SK-N-MC (cell line): Measurements from ENCODE around the gene RETREG2.

Experiments
- DNase-seq: peaks from one replicate; pipeline ENCODE4 v3.0.0-alpha.2; 2011; ENCODE audit warnings: low read depth, low spot score
- H3K27ac ChIP-seq: fragments of 200-600 bp; sonication (generic); 2 replicates; pipeline ENCODE4 v1.5.1; 2016; ENCODE audit warnings: mixed run types
- H3K36me3 ChIP-seq: fragments of 200-600 bp; sonication (generic); 2 replicates; pipeline ENCODE4 v1.6.1; 2017; ENCODE audit warnings: antibody characterized with exemption, low read length, mixed read lengths; ENCODE audit not compliant: insufficient read depth
- H3K4me3 ChIP-seq: fragments of 200-600 bp; sonication (generic); 2 replicates; pipeline ENCODE4 v1.5.1; 2016
- H3K9ac ChIP-seq: fragments of 200-600 bp; sonication (generic); 2 replicates; pipeline ENCODE4 v1.8.0; 2017; ENCODE audit warnings: mixed run types, mixed read lengths; ENCODE audit not compliant: insufficient read length
- H3K9me3 ChIP-seq: fragments of 200-600 bp; sonication (generic); 2 replicates; pipeline ENCODE4 v1.6.1; 2017; ENCODE audit warnings: low read depth, mild to moderate bottlenecking, antibody characterized with exemption, low read length, moderate library complexity, mixed read lengths
- EZH2 ChIP-seq: fragments of 200-600 bp; sonication (generic); IDR thresholded peaks from one replicate; pipeline ENCODE4 v1.6.1; 2017; ENCODE audit warnings: antibody characterized with exemption
- FOXP2 ChIP-seq: optimal IDR thresholded peaks from 2 replicates; pipeline ENCODE3; 2011; ENCODE audit warnings: mild to moderate bottlenecking, moderate library complexity; ENCODE audit not compliant: insufficient read depth; ENCODE audit errors: extremely low read length, control extremely low read depth
- POLR2AphosphoS5 ChIP-seq: IDR thresholded peaks from 2 replicates; pipeline ENCODE4 v1.6.1; 2012; ENCODE audit warnings: mild to moderate bottlenecking, low read depth, low read length, borderline replicate concordance

The RETREG2 gene

GRCh38 chr2:219163156-219163555 lies 14.9 kb upstream of the RETREG2 start:
- Histone ChIP-seq H3K4me3 (no peak overlapping the region), H3K9me3 (no peaks in the 10 kb centered on the region), H3K9ac (no peak overlapping the region), H3K36me3 (no peaks in the 10 kb centered on the region), H3K27ac (no peak overlapping the region)
- DNase-seq, result no peak
- TF ChIP-seq POLR2AphosphoS5, result no peak

GRCh38 chr2:219165058-219165911 lies 12.8 kb upstream of the RETREG2 start:
- Histone ChIP-seq H3K4me3 (no peak overlapping the region), H3K9me3 (no peaks in the 10 kb centered on the region), H3K9ac (no peak overlapping the region), H3K36me3 (no peaks in the 10 kb centered on the region), H3K27ac (no peak overlapping the region)
- DNase-seq, result no peak
- no peak for TF ChIP-seq POLR2AphosphoS5
- TF ChIP-seq EZH2, result no peak
- no peak for TF ChIP-seq FOXP2

- H3K9ac ChIP-seq, result no peak overlapping the region
- no peak overlapping the region for H3K4me3 ChIP-seq
- no peak overlapping the region for H3K27ac ChIP-seq
- H3K36me3 ChIP-seq, result no peaks in the 10 kb centered on the region; the same call in 1 of the 2 replicates
- no peak for DNase-seq
- no peak for TF ChIP-seq FOXP2
- no peak for TF ChIP-seq EZH2
- TF ChIP-seq POLR2AphosphoS5, result no peak
- H3K9me3 ChIP-seq, result no peaks in the 10 kb centered on the region
Observed at GRCh38 chr2:219167997-219168396, 10.1 kb upstream of the RETREG2 start.

- no peaks in the 10 kb centered on the region; the same call in 1 of the 2 replicates for H3K36me3 ChIP-seq
- H3K9me3 ChIP-seq, result no peaks in the 10 kb centered on the region
- no peak overlapping the region for H3K27ac ChIP-seq
- TF ChIP-seq EZH2 (no peak), POLR2AphosphoS5 (no peak), FOXP2 (no peak)
- no peak overlapping the region for H3K9ac ChIP-seq
- DNase-seq, result no peak
- H3K4me3 ChIP-seq, result no peak overlapping the region
Observed at GRCh38 chr2:219168526-219168925, 9.5 kb upstream of the RETREG2 start.

- Histone ChIP-seq H3K9ac (no peak overlapping the region), H3K27ac (no peak overlapping the region), H3K36me3 (no peaks in the 10 kb centered on the region; the same call in 1 of the 2 replicates), H3K4me3 (no peak overlapping the region), H3K9me3 (no peaks in the 10 kb centered on the region)
- TF ChIP-seq FOXP2 (no peak), POLR2AphosphoS5 (no peak), EZH2 (no peak)
- DNase-seq, result no peak
Observed at GRCh38 chr2:219168932-219169331, 9.1 kb upstream of the RETREG2 start.

- no peak within 1 kb of the TSS for H3K27ac ChIP-seq
- DNase-seq, result no peak
- H3K9ac ChIP-seq, result no peak within 1 kb of the TSS
- no peaks in the 10 kb centered on the region for H3K9me3 ChIP-seq
- TF ChIP-seq EZH2 (no peak), POLR2AphosphoS5 (no peak), FOXP2 (no peak)
- H3K4me3 ChIP-seq, result no peak within 1 kb of the TSS
- H3K36me3 ChIP-seq, result peaks cover 4% of the 10 kb centered on the region; the same call in 1 of the 2 replicates
Observed at GRCh38 chr2:219169930-219170654, 8.0 kb upstream of the RETREG2 start, which contains the start of gene SLC23A3. Gene SLC23A3, minus strand, starts transcription at chr2:219170029. Its CDS starts 45 bp downstream, at chr2:219169984.

GRCh38 chr2:219171231-219171651 lies 6.8 kb upstream of the RETREG2 start:
- no peak overlapping the region for H3K4me3 ChIP-seq
- H3K9me3 ChIP-seq, result no peaks in the 10 kb centered on the region
- H3K27ac ChIP-seq, result no peak overlapping the region
- no peak overlapping the region for H3K9ac ChIP-seq
- TF ChIP-seq FOXP2 (no peak), EZH2 (no peak), POLR2AphosphoS5 (no peak)
- peaks cover 4% of the 10 kb centered on the region; the same call in 1 of the 2 replicates for H3K36me3 ChIP-seq
- DNase-seq, result no peak
